ENCODE data around the gene SYCP2L.

Gene SYCP2L

DNA sequence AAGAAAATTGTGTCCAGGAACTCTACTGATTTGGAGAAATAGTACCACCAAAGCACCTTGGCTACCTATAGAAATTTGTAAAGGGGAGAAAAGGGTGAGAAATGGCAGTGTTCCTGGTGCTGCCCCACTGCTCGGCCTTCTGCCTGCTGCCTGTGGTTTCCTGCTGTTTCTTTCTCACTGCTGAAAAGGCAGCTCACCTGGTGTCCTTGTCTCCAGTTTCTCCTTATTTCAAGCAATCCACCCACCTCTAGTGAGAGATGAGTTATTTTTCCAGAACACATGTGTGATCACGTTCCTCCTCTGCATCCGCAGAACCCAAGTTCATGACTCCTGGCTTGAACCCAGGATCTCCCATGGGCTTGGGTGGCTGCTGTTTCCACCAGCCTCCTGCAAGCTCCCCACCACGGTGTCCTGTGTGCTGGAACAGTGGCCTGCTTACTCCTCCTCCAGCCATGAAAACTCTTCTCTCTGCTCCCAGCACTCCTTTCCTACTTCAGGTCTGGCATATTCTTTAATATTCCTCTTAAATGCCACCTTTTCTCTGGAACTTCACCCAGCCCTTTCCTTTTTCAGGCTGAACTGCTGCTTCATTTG is 108.4 kb downstream of the SYCP2L start:
- H3K4me3 ChIP-seq (ENCODE audit: low read depth, low read length), result no peak overlapping the region
- no peak overlapping the region for H3K27ac ChIP-seq (ENCODE audit: extremely low read depth, low read depth, low read length)
- H3K4me1 ChIP-seq (ENCODE audit: control insufficient read depth, insufficient read depth, low read length), result peaks cover 2% of the 10 kb centered on the region; the same call in 1 of the 2 replicates
- TF ChIP-seq ZNF560 (tag by site-specific recombination; IDR thresholded peaks at IDR 0.05; ENCODE audit: borderline replicate concordance) (no peak), SCRT1 (tag by site-specific recombination; IDR thresholded peaks at IDR 0.05; ENCODE audit: borderline replicate concordance) (no peak), ZNF548 (tag by site-specific recombination; IDR thresholded peaks at IDR 0.05) (no peak), HOXD13 (CRISPR knock-in tag; IDR thresholded peaks at IDR 0.05; ENCODE audit: borderline replicate concordance) (no peak), ZNF155 (tag by site-specific recombination; IDR thresholded peaks at IDR 0.05) (no peak), ZBTB17 (tag by site-specific recombination; IDR thresholded peaks at IDR 0.05) (no peak), ZNF571 (tag by site-specific recombination; IDR thresholded peaks at IDR 0.05) (no peak)
- ChIA-PET CTCF (no interaction called here), POLR2A (interaction anchor here (0.6 kb wide), 1 partner anchor 472 kb away, joined by 4 read pairs; no protein-coding TSS in a partner anchor)
- peaks cover 0 to 5% of the 10 kb centered on the region in 2 experiments; a peak in 1 of 3 replicates for H3K36me3 ChIP-seq (ENCODE audit: control insufficient read depth in 2 of 2, insufficient read depth in 1 of 2, low read length in 2 of 2)
- no peaks in the 10 kb centered on the region for H3K9me3 ChIP-seq (ENCODE audit: control insufficient read depth, insufficient read depth, low read depth, low read length)

DNA sequence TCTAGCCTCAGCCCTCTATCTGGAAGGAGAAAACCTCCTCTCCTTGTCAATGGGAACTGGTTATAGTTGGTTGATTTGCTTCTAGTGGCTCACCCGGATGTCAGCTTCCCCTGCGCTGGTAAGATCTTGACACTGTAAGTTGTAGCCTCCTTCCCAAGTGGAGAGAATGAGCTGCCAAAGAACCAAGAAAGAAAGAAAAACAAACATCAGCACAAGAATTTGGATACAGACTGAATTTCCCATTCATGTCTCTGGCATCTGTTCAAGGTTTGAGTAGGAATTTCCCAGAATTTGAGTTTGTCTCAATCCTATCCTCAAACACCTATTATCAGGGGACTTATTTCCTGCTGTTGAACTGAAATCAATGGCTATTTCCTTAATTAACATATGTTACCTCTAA is 113.1 kb downstream of the SYCP2L start:
- Histone ChIP-seq H3K4me1 (ENCODE audit: control insufficient read depth, insufficient read depth, low read length) (peaks cover 2% of the 10 kb centered on the region; the same call in 1 of the 2 replicates), H3K9me3 (ENCODE audit: control insufficient read depth, insufficient read depth, low read depth, low read length) (no peaks in the 10 kb centered on the region), H3K27ac (ENCODE audit: extremely low read depth, low read depth, low read length) (0 out of 2 replicates have a peak overlapping the region, but pooled peaks have one; percentile 10), H3K36me3 (ENCODE audit: control insufficient read depth in 2 of 2, insufficient read depth in 1 of 2, low read length in 2 of 2) (peaks cover 4 to 10% of the 10 kb centered on the region in 2 experiments; a peak in 2 of 3 replicates), H3K4me3 (ENCODE audit: low read depth, low read length) (no peak overlapping the region)
- ChIA-PET POLR2A (no interaction called here), CTCF (interaction anchor here (0.7 to 1.3 kb wide), 5 partner anchors 17 to 69 kb away, joined by 3 to 4 read pairs (median 3); no protein-coding TSS in a partner anchor)
- TF ChIP-seq ZNF174 (tag by site-specific recombination; IDR thresholded peaks at IDR 0.05) (no peak), ZNF184 (tag by site-specific recombination; IDR thresholded peaks at IDR 0.05) (no peak), ZNF302 (tag by site-specific recombination; IDR thresholded peaks at IDR 0.05; ENCODE audit: low read depth) (no peak), ZNF664 (tag by site-specific recombination; IDR thresholded peaks at IDR 0.05) (no peak), ZNF785 (tag by site-specific recombination; IDR thresholded peaks at IDR 0.05) (no peak), ZNF501 (tag by site-specific recombination; IDR thresholded peaks at IDR 0.05) (no peak), ZNF791 (tag by site-specific recombination; IDR thresholded peaks at IDR 0.05) (no peak), MYNN (tag by site-specific recombination; IDR thresholded peaks at IDR 0.05; ENCODE audit: borderline replicate concordance) (no peak), SP3 (tag by site-specific recombination; IDR thresholded peaks at IDR 0.05) (no peak), SALL2 (tag by site-specific recombination; IDR thresholded peaks at IDR 0.05; ENCODE audit: borderline replicate concordance) (no peak), ZNF23 (tag by site-specific recombination; IDR thresholded peaks at IDR 0.05; ENCODE audit: borderline replicate concordance) (no peak), ZNF677 (tag by site-specific recombination; IDR thresholded peaks at IDR 0.05) (no peak), ZNF624 (tag by site-specific recombination; IDR thresholded peaks at IDR 0.05) (no peak), ZNF350 (tag by site-specific recombination; IDR thresholded peaks at IDR 0.05) (no peak), ZNF560 (tag by site-specific recombination; IDR thresholded peaks at IDR 0.05; ENCODE audit: borderline replicate concordance) (no peak)
- TF ChIP-seq, protein P1, sequence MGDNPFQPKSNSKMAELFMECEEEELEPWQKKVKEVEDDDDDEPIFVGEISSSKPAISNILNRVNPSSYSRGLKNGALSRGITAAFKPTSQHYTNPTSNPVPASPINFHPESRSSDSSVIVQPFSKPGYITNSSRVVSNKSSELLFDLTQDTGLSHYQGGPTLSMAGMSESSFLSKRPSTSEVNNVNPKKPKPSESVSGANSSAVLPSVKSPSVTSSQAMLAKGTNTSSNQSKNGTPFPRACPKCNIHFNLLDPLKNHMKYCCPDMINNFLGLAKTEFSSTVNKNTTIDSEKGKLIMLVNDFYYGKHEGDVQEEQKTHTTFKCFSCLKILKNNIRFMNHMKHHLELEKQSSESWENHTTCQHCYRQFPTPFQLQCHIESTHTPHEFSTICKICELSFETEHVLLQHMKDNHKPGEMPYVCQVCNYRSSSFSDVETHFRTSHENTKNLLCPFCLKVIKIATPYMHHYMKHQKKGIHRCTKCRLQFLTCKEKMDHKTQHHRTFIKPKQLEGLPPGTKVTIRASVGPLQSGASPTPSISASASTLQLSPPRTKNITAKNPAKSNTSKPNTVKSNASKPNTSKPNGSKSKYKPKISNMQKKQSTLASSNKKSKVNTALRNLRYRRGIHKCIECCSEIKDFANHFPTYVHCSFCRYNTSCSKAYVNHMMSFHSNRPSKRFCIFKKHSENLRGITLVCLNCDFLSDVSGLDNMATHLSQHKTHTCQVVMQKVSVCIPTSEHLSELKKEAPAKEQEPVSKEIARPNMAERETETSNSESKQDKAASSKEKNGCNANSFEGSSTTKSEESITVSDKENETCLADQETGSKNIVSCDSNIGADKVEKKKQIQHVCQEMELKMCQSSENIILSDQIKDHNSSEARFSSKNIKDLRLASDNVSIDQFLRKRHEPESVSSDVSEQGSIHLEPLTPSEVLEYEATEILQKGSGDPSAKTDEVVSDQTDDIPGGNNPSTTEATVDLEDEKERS (tag by site-specific recombination; IDR thresholded peaks at IDR 0.05), result no peak
- TF ChIP-seq, protein P2, sequence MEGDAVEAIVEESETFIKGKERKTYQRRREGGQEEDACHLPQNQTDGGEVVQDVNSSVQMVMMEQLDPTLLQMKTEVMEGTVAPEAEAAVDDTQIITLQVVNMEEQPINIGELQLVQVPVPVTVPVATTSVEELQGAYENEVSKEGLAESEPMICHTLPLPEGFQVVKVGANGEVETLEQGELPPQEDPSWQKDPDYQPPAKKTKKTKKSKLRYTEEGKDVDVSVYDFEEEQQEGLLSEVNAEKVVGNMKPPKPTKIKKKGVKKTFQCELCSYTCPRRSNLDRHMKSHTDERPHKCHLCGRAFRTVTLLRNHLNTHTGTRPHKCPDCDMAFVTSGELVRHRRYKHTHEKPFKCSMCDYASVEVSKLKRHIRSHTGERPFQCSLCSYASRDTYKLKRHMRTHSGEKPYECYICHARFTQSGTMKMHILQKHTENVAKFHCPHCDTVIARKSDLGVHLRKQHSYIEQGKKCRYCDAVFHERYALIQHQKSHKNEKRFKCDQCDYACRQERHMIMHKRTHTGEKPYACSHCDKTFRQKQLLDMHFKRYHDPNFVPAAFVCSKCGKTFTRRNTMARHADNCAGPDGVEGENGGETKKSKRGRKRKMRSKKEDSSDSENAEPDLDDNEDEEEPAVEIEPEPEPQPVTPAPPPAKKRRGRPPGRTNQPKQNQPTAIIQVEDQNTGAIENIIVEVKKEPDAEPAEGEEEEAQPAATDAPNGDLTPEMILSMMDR (tag by site-specific recombination; IDR thresholded peaks at IDR 0.05), result no peak
